ENCODE measurements around the gene SMC6. TPM values are rescaled to one million over a fixed set of nuclear protein-coding genes. Genes with fewer than 3 reads are reported as not detected.

Gene SMC6
- 24.0 TPM for polyA plus RNA-seq (2013, experiment 1 of 2)
- polyA plus RNA-seq (2013, experiment 2 of 2), result 30.3 TPM

- H3K4me1 ChIP-seq (ENCODE audit: control insufficient read depth, insufficient read depth, low read length, poor library complexity, severe bottlenecking), result no peaks in the 10 kb centered on the region
- WGBS, 2 experiments (ENCODE audit: insufficient coverage in 2 of 2), result 0% methylated on average over 45 to 66 of the region's 76 CpGs
- no peaks in the 10 kb centered on the region for H3K36me3 ChIP-seq (ENCODE audit: control insufficient read depth, insufficient read depth, low read length)
- peak within 1 kb of the TSS; percentile 98 for H3K27ac ChIP-seq (ENCODE audit: low read depth, low read length, severe bottlenecking)
- H3K9me3 ChIP-seq (ENCODE audit: control insufficient read depth, low read length), result no peaks in the 10 kb centered on the region
- H3K4me3 ChIP-seq (ENCODE audit: extremely low read depth, insufficient read depth, low read length, poor library complexity, severe bottlenecking), result peak within 1 kb of the TSS; percentile 78
These were observed at the start of gene SMC6, which contains the start of gene GEN1 for GRCh38 chr2:17753803-17754663. TSS of gene SMC6 (minus strand) at chr2:17753810. CDS start at chr2:17745946, 7,864 bp downstream. TSS of gene GEN1 (plus strand) at chr2:17754138. CDS start at chr2:17759944, 5,806 bp downstream.

GRCh38 chr2:17800693-17801458 lies 47.3 kb upstream of the SMC6 start:
- no peak overlapping the region for H3K4me3 ChIP-seq (ENCODE audit: extremely low read depth, insufficient read depth, low read length, poor library complexity, severe bottlenecking)
- H3K4me1 ChIP-seq (ENCODE audit: control insufficient read depth, insufficient read depth, low read length, poor library complexity, severe bottlenecking), result no peaks in the 10 kb centered on the region
- peak overlapping the region; percentile 36 for H3K27ac ChIP-seq (ENCODE audit: low read depth, low read length, severe bottlenecking)
- no peaks in the 10 kb centered on the region for H3K9me3 ChIP-seq (ENCODE audit: control insufficient read depth, low read length)
- H3K36me3 ChIP-seq (ENCODE audit: control insufficient read depth, insufficient read depth, low read length), result no peaks in the 10 kb centered on the region
- 100% methylated on average over 1 of the region's 1 CpG for WGBS, 2 experiments (ENCODE audit: insufficient coverage in 2 of 2)

DNA sequence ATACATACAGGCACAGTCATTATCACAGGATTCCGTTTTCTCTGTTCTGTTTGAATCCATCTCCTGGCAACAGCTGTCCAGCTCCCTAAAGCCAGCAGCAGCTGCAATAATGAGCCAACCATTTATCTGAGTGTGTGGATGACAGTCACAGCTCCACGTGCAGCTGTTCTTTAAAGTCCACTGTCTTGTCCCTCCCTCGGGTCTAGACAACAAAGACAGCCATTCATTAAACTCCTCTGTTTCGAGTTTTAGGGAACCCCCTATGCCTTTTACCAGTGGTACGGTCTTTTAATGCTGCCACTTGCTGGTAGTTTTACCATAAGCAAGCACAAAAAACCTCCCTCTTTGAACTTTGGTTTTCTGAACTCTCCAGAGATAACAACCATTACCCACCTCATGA lies 46.6 kb upstream of the SMC6 start:
- no peaks in the 10 kb centered on the region for H3K9me3 ChIP-seq (ENCODE audit: control insufficient read depth, low read length)
- H3K4me3 ChIP-seq (ENCODE audit: extremely low read depth, insufficient read depth, low read length, poor library complexity, severe bottlenecking), result no peak overlapping the region
- WGBS, 2 experiments (ENCODE audit: insufficient coverage in 2 of 2), result 71 to 81% methylated on average over 4 to 5 of the region's 5 CpGs
- H3K4me1 ChIP-seq (ENCODE audit: control insufficient read depth, insufficient read depth, low read length, poor library complexity, severe bottlenecking), result no peaks in the 10 kb centered on the region
- no peaks in the 10 kb centered on the region for H3K36me3 ChIP-seq (ENCODE audit: control insufficient read depth, insufficient read depth, low read length)
- H3K27ac ChIP-seq (ENCODE audit: low read depth, low read length, severe bottlenecking), result peak overlapping the region; percentile 36

GRCh38 chr2:17799301-17800120 lies 45.9 kb upstream of the SMC6 start:
- WGBS, 2 experiments (ENCODE audit: insufficient coverage in 2 of 2), result 91 to 96% methylated on average over 4 to 5 of the region's 7 CpGs
- Histone ChIP-seq H3K9me3 (ENCODE audit: control insufficient read depth, low read length) (no peaks in the 10 kb centered on the region), H3K4me3 (ENCODE audit: extremely low read depth, insufficient read depth, low read length, poor library complexity, severe bottlenecking) (no peak overlapping the region), H3K36me3 (ENCODE audit: control insufficient read depth, insufficient read depth, low read length) (no peaks in the 10 kb centered on the region), H3K27ac (ENCODE audit: low read depth, low read length, severe bottlenecking) (peak overlapping the region; percentile 36), H3K4me1 (ENCODE audit: control insufficient read depth, insufficient read depth, low read length, poor library complexity, severe bottlenecking) (no peaks in the 10 kb centered on the region)

- H3K27ac ChIP-seq (ENCODE audit: low read depth, low read length, severe bottlenecking), result no peak overlapping the region
- peaks cover 6% of the 10 kb centered on the region for H3K4me1 ChIP-seq (ENCODE audit: control insufficient read depth, insufficient read depth, low read length, poor library complexity, severe bottlenecking)
- no peak overlapping the region for H3K4me3 ChIP-seq (ENCODE audit: extremely low read depth, insufficient read depth, low read length, poor library complexity, severe bottlenecking)
- WGBS, 2 experiments (ENCODE audit: insufficient coverage in 2 of 2), result 84 to 97% methylated on average over 3 to 4 of the region's 4 CpGs
- no peaks in the 10 kb centered on the region for H3K36me3 ChIP-seq (ENCODE audit: control insufficient read depth, insufficient read depth, low read length)
- H3K9me3 ChIP-seq (ENCODE audit: control insufficient read depth, low read length), result no peaks in the 10 kb centered on the region
These were observed 44.7 kb upstream of the SMC6 start for GRCh38 chr2:17798338-17798737.

- Histone ChIP-seq H3K27ac (ENCODE audit: low read depth, low read length, severe bottlenecking) (no peak overlapping the region), H3K4me1 (ENCODE audit: control insufficient read depth, insufficient read depth, low read length, poor library complexity, severe bottlenecking) (peaks cover 6% of the 10 kb centered on the region), H3K36me3 (ENCODE audit: control insufficient read depth, insufficient read depth, low read length) (no peaks in the 10 kb centered on the region), H3K4me3 (ENCODE audit: extremely low read depth, insufficient read depth, low read length, poor library complexity, severe bottlenecking) (no peak overlapping the region), H3K9me3 (ENCODE audit: control insufficient read depth, low read length) (no peaks in the 10 kb centered on the region)
- 86 to 89% methylated on average over 4 to 5 of the region's 5 CpGs for WGBS, 2 experiments (ENCODE audit: insufficient coverage in 2 of 2)
These were observed 41.7 kb upstream of the SMC6 start for GRCh38 chr2:17795309-17795708.

GRCh38 chr2:17793803-17794354 lies 40.3 kb upstream of the SMC6 start:
- Histone ChIP-seq H3K4me1 (ENCODE audit: control insufficient read depth, insufficient read depth, low read length, poor library complexity, severe bottlenecking) (peaks cover 6% of the 10 kb centered on the region), H3K4me3 (ENCODE audit: extremely low read depth, insufficient read depth, low read length, poor library complexity, severe bottlenecking) (no peak overlapping the region), H3K36me3 (ENCODE audit: control insufficient read depth, insufficient read depth, low read length) (no peaks in the 10 kb centered on the region), H3K27ac (ENCODE audit: low read depth, low read length, severe bottlenecking) (no peak overlapping the region), H3K9me3 (ENCODE audit: control insufficient read depth, low read length) (no peaks in the 10 kb centered on the region)
- 83 to 94% methylated on average over 4 to 5 of the region's 6 CpGs for WGBS, 2 experiments (ENCODE audit: insufficient coverage in 2 of 2)

- WGBS, 2 experiments (ENCODE audit: insufficient coverage in 2 of 2), result 82 to 86% methylated on average over 3 to 4 of the region's 4 CpGs
- Histone ChIP-seq H3K27ac (ENCODE audit: low read depth, low read length, severe bottlenecking) (no peak overlapping the region), H3K36me3 (ENCODE audit: control insufficient read depth, insufficient read depth, low read length) (no peaks in the 10 kb centered on the region), H3K4me3 (ENCODE audit: extremely low read depth, insufficient read depth, low read length, poor library complexity, severe bottlenecking) (no peak overlapping the region), H3K4me1 (ENCODE audit: control insufficient read depth, insufficient read depth, low read length, poor library complexity, severe bottlenecking) (peaks cover 6% of the 10 kb centered on the region), H3K9me3 (ENCODE audit: control insufficient read depth, low read length) (no peaks in the 10 kb centered on the region)
These were observed 39.7 kb upstream of the SMC6 start for GRCh38 chr2:17793296-17793695.

DNA sequence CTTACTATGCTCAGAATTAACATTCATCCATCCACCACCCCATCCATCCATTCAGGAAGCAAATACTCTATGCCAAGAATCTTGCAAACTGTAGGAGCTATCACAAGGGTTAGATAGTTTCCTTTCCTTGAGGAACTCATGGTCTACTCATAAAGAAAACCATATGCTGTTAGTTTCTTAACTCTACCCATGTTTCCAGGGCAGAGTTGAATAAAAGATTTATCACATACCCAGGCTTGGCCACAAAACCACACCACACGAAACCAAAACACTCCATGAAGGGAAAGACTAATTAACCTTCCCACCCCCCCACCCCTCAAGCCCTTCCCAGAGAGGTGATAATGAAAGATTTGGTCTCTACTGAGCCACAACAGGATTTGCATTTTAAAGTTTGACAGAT lies 38.9 kb upstream of the SMC6 start:
- Histone ChIP-seq H3K36me3 (ENCODE audit: control insufficient read depth, insufficient read depth, low read length) (no peaks in the 10 kb centered on the region), H3K4me1 (ENCODE audit: control insufficient read depth, insufficient read depth, low read length, poor library complexity, severe bottlenecking) (peaks cover 6% of the 10 kb centered on the region), H3K9me3 (ENCODE audit: control insufficient read depth, low read length) (no peaks in the 10 kb centered on the region), H3K27ac (ENCODE audit: low read depth, low read length, severe bottlenecking) (no peak overlapping the region), H3K4me3 (ENCODE audit: extremely low read depth, insufficient read depth, low read length, poor library complexity, severe bottlenecking) (no peak overlapping the region)
- WGBS, 2 experiments (ENCODE audit: insufficient coverage in 2 of 2), result no CpG with 5 or more reads among the region's 1 CpG

DNA sequence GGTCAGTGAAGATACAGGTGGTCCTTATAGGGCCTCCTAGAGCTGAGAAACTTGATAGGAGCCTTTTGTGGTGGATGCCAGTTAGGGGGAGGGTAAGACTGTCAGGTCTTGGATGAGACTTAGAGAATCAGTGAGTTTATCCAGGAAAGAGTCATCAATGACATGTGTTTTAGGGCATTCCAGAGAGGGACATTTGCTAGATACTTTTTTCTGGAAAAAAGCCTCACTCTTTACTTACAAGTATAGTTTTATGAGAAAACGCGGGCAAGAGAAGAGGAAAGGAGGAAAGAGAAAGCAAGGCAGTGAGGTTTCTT lies 38.2 kb upstream of the SMC6 start:
- no peak overlapping the region for H3K27ac ChIP-seq (ENCODE audit: low read depth, low read length, severe bottlenecking)
- peaks cover 6% of the 10 kb centered on the region for H3K4me1 ChIP-seq (ENCODE audit: control insufficient read depth, insufficient read depth, low read length, poor library complexity, severe bottlenecking)
- no peaks in the 10 kb centered on the region for H3K36me3 ChIP-seq (ENCODE audit: control insufficient read depth, insufficient read depth, low read length)
- no peaks in the 10 kb centered on the region for H3K9me3 ChIP-seq (ENCODE audit: control insufficient read depth, low read length)
- no peak overlapping the region for H3K4me3 ChIP-seq (ENCODE audit: extremely low read depth, insufficient read depth, low read length, poor library complexity, severe bottlenecking)
- 100% methylated on average over 2 of the region's 2 CpGs; no CpG with 5 or more reads in 1 of the 2 experiments for WGBS, 2 experiments (ENCODE audit: insufficient coverage in 2 of 2)
